Brain microvascular endothelial cell (primary cell): ENCODE results near the gene SMKR1.

Source experiments
- DNase-seq: peaks from one replicate; pipeline ENCODE4 v3.0.0-alpha.2; 2020
- H3K27ac ChIP-seq: fragments of 250-450 bp; sonication (Bioruptor Pico); 2 replicates; pipeline ENCODE4 v1.5.1; 2020; ENCODE audit warnings: mild to moderate bottlenecking, moderate library complexity
- H3K27me3 ChIP-seq: fragments of 250-450 bp; sonication (Bioruptor Pico); replicated peaks from 2 replicates; pipeline ENCODE4 v1.5.1; 2020; ENCODE audit warnings: mild to moderate bottlenecking
- H3K36me3 ChIP-seq: fragments of 250-450 bp; sonication (Bioruptor Pico); replicated peaks from 2 replicates; pipeline ENCODE4 v1.5.1; 2020; ENCODE audit warnings: mild to moderate bottlenecking
- H3K4me3 ChIP-seq: 2 replicates; pipeline ENCODE4 v1.5.1; 2011; ENCODE audit warnings: low read depth, mild to moderate bottlenecking, control low read depth, low read length, moderate library complexity
- in situ Hi-C: cut with HindIII; loops from 2 replicates; pipeline ENCODE4 v1.10.0; 2017; ENCODE audit warnings: low sequenced_read_pairs, low pct_ligation_motif_present
- TF ChIP-seq, protein P1 (sequence below): IDR thresholded peaks from 2 replicates; pipeline ENCODE4 v1.5.1; 2011; ENCODE audit warnings: low read depth, mild to moderate bottlenecking, moderate library complexity, low read length, control low read depth, inconsistent platforms; ENCODE audit errors: missing control alignments

The SMKR1 gene

DNA sequence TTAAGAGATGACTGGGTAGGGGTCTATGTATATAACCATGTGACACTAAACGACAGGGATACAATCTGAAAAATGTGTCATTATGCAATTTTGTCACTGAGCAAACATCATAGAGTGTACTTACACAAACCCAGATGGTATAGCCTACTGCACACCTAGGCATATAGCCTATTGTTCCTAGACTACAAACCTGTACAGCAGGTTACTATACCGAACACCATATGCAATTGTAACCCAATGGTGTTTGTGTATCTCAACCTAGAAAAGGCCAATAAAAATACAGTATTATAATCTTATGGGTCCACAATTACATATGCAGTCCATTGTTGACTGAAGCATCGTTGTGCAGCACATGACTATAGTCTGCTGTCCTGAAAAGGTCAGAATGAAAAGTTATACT, 45.2 kb upstream of the SMKR1 start:
- Histone ChIP-seq H3K27ac (no peak overlapping the region), H3K27me3 (no peaks in the 10 kb centered on the region), H3K4me3 (no peak overlapping the region), H3K36me3 (no peaks in the 10 kb centered on the region)
- DNase-seq = no peak
- in situ Hi-C loops = no loop called here
- TF ChIP-seq, protein P1, sequence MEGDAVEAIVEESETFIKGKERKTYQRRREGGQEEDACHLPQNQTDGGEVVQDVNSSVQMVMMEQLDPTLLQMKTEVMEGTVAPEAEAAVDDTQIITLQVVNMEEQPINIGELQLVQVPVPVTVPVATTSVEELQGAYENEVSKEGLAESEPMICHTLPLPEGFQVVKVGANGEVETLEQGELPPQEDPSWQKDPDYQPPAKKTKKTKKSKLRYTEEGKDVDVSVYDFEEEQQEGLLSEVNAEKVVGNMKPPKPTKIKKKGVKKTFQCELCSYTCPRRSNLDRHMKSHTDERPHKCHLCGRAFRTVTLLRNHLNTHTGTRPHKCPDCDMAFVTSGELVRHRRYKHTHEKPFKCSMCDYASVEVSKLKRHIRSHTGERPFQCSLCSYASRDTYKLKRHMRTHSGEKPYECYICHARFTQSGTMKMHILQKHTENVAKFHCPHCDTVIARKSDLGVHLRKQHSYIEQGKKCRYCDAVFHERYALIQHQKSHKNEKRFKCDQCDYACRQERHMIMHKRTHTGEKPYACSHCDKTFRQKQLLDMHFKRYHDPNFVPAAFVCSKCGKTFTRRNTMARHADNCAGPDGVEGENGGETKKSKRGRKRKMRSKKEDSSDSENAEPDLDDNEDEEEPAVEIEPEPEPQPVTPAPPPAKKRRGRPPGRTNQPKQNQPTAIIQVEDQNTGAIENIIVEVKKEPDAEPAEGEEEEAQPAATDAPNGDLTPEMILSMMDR = no peak

DNA sequence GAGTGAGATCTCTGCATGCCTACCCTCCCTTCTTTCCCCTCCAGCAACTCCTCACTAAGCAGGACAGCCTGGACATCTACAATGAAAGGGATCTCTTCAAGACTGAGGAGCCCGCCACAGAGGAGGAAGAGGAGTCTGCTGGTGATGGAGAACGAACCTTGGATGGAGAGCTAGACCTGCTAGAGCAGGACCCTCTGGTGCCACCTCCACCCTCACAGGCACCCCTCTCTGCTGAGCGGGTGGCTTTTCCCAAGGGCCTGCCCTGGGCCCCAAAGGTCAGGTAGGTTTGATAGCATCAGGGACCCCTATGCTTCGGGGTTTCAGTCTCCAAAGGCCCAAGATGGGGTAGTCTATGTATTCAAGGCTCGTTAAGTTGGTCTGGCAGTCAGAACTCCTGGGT, 44.2 kb upstream of the SMKR1 start:
- no peak overlapping the region for H3K27ac ChIP-seq
- no peaks in the 10 kb centered on the region for H3K27me3 ChIP-seq
- no peak for DNase-seq
- in situ Hi-C loops = no loop called here
- no peaks in the 10 kb centered on the region for H3K36me3 ChIP-seq
- no peak overlapping the region for H3K4me3 ChIP-seq
- TF ChIP-seq, protein P1 = no peak

DNA sequence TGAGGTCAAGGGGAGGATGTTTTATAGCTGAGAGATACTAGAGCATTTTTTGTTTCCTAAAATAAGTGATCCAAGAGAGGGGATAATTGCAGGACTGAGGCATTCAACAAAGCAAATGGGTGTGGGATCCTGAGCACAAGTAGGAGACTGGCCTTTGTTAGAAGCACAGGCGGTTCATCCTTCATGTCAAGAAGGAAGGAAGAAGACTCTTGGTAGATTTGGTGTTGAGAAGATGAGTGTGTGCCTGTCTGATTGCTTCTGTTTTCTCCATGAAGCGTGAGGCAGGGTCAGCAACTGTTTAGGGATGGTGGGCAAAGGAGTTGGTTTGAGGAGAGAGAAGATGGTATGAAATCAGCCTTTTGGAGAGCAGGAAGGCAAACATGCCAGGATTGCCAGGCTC, 40.5 kb upstream of the SMKR1 start:
- in situ Hi-C loops = no loop called here
- Histone ChIP-seq H3K27ac (no peak overlapping the region), H3K36me3 (no peaks in the 10 kb centered on the region), H3K4me3 (no peak overlapping the region), H3K27me3 (no peaks in the 10 kb centered on the region)
- no peak for DNase-seq
- TF ChIP-seq, protein P1 = no peak

DNA sequence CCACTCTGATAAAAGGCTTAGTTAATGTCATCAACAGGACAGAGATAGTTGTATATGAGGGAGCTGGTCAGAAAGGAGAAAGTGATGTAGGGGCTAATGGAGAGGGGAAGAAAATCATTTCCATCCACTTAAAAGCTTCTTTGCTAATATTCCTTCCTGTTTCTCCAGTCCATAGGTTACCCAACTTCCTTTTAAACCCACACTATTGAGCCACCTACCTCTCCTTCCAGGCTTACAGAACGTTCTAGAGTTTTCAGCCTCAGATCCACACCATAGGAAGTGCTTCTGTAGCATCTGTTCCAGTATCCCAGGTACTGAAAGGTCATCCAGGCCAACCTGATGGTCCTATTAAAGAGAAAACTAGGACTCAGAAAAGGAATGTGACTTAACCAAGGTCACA, 39.9 kb upstream of the SMKR1 start:
- in situ Hi-C loops = no loop called here
- Histone ChIP-seq H3K27me3 (no peaks in the 10 kb centered on the region), H3K36me3 (no peaks in the 10 kb centered on the region), H3K27ac (no peak overlapping the region), H3K4me3 (no peak overlapping the region)
- TF ChIP-seq, protein P1 = no peak
- no peak for DNase-seq

DNA sequence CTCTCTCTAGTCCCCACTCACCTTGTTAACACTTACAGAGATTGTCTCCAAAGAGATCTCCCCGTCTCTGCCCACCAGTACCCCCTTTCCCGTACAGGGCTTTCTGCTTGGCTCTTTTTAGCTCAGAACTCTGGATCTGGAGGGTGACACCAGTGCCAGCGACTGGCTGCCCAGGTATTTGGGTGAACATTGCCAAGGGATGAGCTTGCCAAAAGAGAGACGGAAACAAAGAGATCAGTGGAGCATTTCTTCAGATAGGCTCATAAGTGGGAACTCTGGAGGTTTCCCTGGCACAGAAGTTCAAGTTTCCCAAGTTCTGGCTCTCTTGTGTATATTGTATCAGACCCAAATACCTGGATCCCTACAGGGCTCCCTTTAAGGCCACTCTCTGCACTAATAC, 38.1 kb upstream of the SMKR1 start:
- H3K36me3 ChIP-seq = no peaks in the 10 kb centered on the region
- no peak for DNase-seq
- TF ChIP-seq, protein P1 = no peak
- H3K27me3 ChIP-seq = no peaks in the 10 kb centered on the region
- in situ Hi-C loops = no loop called here
- H3K4me3 ChIP-seq = no peak overlapping the region
- no peak overlapping the region for H3K27ac ChIP-seq

DNA sequence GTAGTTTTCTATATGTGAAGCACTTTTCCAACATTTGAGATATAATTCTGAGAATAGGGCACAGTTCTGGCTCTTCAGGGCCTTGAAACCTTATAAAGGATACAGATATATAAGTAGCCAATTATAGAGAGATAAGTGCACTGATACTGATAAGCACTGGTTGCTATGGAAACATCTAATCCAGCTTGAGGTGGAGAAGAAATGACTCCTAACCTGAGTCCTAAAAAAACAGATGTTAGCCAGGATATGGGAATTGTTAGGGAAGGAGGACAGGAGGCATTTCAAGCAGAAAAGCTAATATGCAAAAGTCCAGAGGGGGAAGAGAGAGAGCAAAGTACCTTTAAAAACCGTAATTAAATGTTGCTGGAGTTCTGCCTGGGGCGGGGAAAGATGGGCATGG, 37.3 kb upstream of the SMKR1 start:
- Histone ChIP-seq H3K27ac (no peak overlapping the region), H3K4me3 (no peak overlapping the region), H3K27me3 (no peaks in the 10 kb centered on the region), H3K36me3 (no peaks in the 10 kb centered on the region)
- TF ChIP-seq, protein P1 = no peak
- in situ Hi-C loops = no loop called here
- DNase-seq = no peak
